Measurements from ENCODE around the gene SLC23A1. TPM values are rescaled to one million over a fixed set of nuclear protein-coding genes. Genes with fewer than 3 reads are reported as not detected.

The SLC23A1 gene
- total RNA-seq, 1 donor from 2014 or later, result not detected

DNA sequence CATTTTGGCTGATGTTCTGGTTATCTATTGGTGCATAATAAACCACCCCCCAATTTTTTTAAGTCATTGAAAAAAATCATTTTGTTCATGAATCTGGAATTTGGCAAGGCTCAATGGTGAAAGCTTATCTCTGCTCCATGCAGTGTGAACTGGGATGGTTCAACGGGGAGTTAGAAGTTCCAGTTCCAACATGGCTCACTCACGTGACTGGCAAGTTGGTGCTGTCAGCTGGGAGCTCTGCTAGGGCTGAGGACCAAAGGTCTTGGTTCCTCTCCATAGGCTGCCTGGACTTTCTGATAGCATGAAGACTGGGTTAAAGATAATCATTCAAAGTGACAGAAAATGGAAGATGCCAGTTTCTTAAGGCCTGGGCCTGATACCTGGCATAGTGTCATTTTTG, 23.9 kb upstream of the SLC23A1 start:
- DNase-seq, result no peak

DNA sequence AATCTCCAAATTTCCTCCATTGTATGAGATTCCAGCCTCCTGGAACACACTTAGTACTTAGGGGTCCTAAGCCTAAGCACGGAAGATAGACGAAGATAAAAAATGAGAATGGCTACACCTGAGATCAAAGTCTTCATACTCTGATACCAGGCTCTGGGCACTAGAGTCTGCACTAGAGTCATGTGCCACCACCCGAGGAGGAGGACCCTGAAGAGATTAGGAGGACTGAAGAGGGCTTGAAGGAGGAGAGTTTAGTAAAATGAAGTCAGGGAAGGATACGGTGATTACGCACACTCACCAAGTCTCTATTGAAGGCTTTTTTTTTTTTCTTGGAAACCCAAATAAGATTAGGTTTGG, 21.4 kb upstream of the SLC23A1 start:
- no peak for DNase-seq

DNA sequence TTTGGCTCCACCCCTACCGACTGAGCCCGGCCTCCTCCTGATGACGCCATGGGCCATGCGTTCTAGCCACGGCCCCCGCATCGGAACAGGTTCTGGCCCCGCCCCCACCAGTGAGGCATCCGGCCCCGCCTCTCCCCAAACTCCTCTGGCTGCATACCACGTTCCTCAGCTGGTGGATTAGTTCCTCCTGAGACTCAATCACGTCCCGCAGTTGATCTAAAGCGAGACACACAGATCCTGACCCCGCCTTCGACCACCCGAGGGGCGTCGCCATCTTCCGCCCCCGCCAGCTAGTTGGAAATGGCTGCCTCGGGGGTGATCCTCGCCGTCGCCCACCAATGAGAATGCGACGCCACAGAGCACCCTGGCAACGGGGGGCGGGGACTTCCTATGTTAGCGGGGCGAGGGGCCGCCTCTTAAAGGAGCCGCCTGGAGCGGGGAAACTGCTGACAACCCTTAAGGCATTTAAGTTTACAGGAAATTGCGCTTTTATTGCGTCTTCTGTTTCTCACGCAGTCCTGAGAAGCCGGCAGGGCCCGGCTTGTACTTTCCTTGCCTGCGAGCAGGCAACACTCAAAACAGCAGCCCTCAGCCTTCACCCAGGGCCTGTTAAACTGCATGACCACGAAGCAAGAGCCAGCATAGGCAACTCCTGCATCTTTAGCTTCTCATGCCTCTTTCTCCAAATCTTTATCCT, 20.8 kb upstream of the SLC23A1 start, which contains the start of gene SPATA24:
Gene SPATA24 (minus strand): TSS at position 303 of the 697 bp plus-strand sequence. CDS start 29 bp downstream, at position 274.
- peak; percentile 99 for DNase-seq

DNA sequence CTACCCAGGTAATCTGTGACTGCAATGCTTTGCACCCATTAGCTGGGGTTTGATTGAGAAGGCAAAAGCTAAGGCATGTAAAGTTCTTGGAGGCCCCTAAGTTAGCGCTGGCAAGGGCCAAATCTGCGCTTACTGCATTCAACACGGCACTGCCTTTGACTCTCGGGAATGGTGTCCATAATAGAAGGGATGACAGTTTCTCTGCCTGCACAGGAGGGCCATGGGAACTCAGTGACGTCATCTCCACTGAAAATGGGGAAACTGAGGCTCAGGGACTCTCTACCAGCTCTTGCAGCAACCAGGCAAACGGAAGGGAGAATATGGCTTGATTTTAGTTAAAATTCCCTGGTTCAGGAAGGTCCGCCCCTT, 20.3 kb upstream of the SLC23A1 start:
- DNase-seq, result no peak

DNA sequence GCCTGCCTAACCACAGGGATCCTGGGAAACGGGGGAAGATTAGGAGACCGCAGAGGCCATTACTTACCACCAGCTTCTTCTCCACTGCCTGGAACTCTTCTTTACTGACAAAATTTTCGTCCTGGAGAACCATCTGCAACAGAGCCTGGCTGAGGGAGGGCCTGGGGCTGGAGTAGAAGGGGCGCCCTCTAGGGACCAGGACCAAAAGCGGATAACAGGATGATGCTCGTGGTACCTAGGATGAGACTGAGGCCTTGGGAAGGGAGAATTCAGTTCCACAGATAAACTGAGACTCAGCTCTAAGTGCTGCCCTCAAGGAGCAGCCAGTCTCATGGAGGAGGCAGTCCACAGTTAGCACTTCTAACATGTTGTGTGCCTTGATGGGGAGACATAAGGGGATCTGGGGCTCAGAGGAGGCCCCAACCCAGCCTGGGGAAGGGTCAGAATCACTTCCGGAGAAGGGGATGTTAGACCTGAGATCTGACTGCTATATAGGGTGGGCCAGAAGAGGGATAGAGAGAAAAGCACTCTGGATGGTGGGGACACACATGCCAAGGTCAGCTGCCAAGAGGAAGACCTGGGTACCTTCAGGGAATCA, 19.6 kb upstream of the SLC23A1 start:
- no peak for DNase-seq

DNA sequence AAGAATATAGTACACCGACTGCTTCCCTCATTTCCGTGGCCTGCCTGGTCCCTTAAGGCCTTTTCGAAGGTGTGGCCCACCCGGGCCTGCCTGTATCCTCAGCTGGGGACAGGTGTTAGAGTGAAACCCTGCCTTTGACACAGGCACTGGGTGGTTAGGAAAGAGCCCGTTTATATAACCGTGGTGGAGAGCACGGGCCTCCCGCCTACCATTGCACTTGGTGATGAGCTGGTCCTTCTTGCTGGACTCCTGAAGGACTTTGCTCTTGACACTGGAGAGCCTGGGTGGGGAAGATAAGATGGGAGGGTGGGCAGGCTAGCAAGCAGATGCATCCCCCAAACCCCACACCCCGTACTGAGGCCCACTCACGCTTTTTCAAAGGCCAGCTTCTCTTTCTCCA, 18.4 kb upstream of the SLC23A1 start:
- no peak for DNase-seq

DNA sequence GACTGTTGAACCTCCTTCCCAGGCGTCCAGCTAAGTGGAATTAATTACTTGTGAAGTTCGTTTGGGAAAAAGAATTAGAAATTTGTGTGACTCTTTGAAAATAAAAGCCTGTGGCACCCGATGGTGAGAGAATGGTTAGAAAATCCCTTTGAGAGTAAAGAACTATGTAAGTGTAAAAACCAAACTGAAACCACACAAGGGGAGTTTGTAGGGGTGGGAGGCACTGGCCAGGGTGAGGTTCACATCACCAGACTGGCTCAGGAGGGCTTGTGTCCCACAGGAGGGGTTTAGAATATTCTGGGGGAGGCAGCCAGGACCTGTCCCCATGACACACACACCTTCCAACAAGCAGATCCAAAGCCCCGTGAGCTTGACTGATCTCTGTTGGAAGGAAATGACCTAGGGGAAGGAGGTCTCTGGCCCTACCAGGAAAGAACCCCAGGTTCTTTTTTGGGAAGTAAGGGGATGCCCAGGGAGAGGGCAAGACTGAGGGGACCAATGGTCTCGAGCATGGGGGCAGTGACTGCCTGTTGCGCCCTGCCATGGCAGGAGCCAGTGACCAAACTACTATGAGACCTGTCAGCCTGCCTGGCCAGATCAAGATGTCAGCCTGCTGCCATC, 16.5 kb upstream of the SLC23A1 start:
- DNase-seq, result no peak

DNA sequence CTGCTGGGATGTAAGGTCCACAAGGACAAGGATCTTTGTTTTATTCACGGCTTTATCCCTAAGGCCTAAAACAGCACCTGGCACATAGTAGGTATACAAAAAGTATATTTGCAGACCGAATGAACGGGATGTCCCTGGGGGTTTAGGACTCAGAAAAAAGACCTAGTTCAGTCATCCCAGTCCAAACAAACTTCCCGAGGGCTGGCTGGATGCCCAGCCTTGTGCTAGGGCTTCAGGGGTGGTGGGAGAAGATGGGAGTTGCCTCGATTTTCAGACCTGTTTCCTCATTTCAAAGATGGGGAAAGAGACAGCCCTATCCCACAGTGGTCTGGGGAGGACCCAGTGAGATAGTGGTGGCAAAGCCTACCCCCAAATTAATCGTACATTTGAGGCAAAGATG, 14.8 kb upstream of the SLC23A1 start:
- no peak for DNase-seq

DNA sequence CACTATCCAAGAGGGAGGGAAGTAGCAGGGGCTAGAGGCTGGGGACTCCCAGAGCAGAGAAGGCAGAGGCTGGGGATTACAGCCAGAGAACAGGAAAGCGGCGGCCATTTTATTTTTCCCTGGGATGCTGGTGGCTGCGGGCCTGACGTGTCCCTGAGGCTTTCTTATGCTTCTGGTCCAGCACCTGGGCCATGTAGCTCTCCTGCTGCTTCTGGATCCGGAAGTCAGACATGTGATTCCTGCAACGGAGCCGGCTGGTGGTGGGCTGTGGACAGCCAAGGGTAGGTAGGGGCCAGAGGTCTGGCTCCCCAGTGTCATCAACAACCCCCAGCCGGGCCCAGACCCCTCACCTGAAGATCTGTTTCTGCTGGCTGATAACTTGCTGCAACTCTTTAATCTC, 13.6 kb upstream of the SLC23A1 start:
- no peak for DNase-seq

DNA sequence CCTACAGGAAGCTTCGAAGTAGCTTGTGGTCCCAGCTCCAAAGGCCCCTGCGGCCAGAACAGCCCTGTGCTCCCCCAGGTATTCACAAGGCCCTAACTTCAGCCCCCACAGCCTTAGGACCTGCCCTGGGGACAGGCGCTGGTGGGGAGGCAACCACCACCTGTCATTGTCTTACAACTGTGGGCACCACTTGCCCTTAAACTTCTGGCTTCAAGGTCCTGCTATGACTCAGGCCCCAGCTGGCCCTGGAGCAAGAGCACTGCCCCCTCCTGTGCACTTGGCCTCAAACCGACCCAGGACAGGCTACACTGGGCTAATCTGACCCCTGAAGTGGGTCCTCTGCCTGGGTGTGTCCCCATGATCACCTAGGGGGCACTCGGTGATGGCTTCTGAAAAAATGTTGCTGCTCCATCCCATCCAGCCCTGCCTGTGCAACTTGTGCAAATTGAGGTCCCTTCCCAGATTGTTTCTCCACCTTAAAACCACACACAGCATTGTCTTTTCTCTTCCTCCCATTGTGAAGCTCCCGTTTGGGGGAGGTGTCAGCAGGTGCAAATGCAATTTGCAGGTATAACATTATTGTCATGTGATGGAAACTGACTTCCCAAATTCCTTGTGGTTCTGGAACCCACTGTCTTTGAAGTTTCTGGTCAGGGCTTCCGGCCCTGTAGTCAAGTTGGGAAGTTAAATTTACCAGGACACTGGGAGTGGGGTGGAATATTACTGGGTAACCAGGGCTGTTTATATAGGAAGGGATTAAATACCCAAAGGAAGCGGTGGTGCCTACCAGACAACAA, 12.9 kb upstream of the SLC23A1 start:
- DNase-seq, result peak; percentile 63

DNA sequence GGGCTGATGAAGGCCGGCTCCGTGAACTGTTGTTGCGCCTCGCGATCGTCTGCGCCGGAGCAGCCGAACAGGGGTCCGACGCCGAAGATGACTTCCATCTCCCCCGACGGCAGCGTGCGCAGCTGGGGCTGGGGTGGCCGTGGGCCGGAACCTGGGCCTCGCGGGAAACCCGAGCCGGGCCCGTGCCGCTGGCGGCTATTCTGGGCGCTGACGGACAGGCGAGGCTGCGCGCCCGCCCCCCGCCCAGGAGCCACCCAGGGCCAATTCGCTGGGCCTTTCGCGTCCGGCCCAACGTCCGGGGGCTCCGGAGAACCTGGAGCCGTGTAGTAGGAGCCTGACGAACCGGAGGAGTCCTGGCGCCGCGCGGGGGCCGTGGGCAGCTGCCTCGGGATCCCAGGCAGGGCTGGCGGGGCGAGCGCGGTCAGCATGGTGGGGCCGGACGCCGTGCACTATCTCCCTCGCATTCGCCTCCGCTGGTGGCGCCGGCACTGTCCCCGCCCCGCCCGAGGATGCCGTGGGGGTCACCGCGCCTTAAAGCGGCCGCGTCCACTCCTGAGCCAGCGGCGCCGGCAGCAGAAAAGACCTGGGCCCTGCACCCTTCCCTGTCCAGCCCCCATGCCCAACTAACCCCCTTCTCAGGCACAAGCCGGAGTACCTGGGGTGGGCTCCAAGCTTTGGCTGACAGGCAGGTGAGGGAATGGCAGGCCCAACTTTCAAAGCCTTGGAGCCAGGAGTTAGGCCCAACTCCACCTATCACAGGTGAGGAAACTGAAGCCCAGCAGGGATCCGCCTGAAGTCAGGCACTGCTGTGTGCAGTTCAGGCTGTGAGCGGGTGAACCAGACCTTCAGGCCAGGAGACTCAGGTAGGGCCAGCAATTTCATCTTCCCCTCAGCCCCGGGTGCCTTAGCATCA, 11.8 kb upstream of the SLC23A1 start, which contains the start of gene PROB1:
Gene PROB1 (minus strand): TSS at position 451 of the 913 bp plus-strand sequence. CDS start 23 bp downstream, at position 428.
- DNase-seq, result peak; percentile 74

DNA sequence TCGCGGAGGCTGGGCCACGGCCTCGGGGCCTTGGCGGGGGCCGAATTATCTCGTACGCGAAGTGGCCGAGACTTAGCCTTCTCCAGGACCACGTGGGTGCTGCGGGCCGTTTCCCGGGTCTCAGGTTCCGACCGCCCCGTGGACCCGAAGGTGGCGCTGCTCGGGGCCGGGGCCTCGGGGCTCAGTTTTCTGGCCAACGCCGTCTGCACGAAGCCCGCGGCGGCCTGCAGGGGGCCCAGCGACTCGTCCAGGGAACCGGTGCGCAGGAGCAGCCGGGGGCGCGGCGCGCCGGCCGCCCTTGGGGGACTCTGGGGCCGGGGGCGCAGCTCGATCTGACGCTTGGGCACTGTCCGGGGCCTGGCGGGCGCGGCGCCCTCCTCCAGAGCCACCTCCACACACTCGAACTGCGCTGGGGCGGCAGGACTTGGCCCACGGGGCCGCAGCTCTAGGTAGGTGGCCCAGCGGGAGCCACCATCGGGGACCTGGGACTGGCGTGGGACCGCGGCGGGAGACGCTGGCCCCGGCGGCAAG, 11.1 kb upstream of the SLC23A1 start:
- DNase-seq, result peak; percentile 70

DNA sequence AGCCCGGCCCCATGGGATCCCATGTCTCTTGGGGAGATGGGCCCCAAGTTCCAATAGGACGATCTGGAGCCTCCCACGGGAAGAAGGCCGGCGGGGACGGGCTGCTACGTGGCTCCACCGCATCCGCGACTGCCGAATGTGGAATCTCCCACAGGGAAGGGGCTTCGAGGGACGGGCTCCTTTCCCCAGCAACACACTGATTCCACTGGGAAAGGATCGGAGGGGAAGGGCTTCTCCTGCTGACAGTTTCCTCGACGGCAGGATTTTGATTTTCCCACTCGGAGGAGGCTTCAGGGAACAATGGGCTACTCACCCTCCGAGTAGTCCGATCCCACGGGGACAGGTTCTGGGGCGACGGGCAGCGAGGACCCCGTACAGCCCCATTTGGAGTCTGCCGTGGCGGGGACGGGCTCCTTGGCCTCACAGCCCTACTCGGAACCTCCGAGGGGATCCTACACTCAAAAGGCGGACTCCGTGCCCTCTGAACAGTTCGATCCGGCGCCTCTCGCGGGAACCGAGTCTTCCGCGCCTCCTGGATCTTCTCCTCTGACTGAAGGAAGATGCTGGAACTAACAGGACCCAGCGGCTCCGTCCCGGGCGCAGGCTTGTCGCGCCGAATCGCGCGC, 10.5 kb upstream of the SLC23A1 start:
- DNase-seq, result peak; percentile 26

DNA sequence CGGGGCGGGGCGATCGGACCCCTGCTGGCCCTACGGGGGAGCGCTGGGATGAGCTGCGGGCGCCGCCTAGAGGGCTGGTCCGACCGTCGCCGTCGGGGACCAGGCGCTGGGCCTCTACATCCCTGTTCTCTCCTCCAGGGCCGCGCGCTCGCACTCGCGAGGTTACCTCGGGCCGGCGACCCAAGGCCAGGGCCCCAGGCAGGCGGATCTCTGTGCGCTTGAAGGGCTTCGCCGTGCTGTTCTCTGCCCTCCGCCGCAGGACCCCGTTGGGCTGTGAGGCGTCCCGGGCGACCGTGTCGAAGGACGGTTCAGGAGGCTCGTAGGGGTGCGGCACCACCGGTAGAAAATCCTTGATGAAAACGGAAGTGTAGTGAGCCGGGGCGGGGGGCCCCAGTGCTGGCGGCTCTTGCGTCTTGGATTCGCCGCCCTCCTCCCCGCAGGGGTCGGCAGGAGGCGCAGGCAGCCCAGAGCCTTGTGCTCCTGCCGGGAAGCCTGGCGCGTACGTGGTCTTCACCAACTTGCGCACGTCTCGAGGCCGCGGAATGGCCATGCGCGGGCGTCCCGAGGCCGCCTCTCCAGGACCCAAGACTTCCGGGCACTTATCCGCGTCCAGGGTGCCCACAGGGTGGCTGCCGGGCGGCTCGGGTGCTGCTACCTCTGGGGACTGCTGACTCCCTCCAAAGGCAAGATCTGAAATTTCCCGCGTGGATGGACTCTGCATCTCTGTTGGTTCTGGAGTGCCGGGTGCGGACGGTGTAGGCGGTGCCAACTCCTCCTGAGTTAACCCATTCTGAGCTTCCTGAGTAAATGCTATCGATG, 9.8 kb upstream of the SLC23A1 start:
- peak; percentile 64 for DNase-seq

DNA sequence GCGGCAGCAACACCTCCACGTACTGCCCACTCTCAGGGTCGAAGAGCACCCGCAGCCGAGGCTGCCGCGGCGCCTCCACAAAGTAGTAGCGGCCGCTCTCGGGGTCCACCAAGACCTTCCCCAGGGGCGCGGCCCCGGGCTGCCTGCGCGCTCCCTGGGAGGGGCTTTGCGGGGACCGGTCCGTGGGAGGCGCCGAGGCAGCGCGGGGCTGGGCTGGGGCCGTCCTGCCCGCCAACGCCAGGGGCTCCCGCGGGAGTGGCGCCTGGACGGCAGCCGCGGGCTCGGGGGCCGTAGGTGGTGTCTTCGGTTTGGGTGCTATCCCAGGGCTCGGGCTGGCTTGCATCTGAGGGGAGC, 9.2 kb upstream of the SLC23A1 start:
- no peak for DNase-seq

DNA sequence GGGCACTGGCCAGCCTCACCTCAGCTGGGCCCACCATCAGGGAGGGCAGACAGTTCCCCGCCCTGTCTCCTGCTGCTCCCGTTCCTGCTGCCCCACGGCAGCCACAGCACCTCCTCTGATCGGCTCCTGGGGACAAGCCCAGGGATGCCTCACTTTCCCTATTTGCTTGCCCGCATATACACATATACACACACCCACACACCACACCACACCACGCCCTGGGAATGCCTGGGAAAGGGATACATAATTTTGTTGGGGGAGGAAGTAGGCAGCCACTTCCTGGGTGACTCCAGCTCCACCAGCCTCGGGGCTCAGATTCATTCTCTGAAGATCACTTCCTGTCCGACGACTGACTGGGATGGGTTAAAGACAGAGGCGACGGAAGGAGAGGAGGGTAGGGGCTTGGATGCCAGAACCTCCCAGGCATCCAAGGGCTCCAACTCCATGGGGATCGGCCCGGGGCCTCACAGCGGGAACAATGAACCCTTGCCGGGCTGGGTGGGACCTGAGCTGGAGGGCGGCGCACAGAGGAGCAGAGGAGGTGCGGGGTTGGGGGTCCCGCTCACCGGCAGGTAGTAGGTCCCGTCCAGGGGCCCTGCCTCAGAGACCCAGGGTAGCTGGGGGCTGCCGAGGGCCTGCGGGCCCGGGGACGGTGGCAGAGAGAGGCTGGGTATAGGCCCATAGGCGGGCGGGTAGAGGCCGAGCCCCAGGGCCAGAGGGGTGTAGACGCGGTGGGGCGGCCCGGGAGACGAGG, 8.7 kb upstream of the SLC23A1 start:
- DNase-seq, result no peak

DNA sequence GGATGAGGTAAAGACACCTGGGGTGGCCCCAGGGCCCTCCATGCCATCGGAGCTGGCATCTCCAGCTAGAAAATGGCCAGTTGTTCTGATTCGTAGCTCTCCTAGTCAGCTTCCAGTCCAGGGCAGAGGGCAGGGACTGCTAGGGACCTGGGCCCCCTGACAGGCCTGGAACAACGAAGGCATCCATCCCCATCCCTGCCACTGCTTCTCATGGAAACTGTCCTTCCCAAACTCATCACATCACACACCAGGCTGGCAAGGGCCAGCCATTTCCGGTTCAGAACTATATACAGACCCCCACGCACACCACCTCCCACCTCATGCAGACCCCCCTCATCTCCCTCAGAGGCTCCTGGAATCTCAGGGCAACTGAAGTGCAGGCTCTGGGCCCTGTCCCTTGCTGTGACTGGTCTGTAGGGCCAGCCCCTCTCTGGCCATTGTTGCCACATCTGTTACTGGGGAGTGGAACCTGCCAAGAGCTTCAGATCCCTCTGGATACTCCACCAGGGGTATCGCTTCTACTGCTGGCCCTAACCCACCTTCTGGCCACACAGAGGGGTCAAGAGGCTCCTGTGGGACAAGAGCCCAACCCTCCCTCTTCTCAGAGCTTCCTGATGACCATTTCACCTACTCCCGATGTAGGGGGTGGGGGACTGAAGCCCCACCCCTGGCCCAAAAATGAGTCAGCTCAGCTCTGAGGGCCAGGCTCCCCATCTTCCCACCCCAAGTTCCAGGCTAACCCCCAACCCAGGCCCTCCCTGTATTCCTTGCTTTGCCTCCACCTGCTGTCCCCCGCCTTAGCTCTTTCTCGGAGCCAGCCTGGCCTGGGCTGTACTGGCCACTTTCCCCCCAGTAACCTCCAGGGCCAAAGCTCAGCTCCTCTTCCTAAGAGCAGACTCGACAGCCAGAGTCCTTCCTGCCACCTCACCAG, 7.8 kb upstream of the SLC23A1 start:
- DNase-seq, result no peak
